HepG2 (cell line): ENCODE results near the gene KDM7A. TPM values are rescaled to one million over a fixed set of nuclear protein-coding genes. Genes with fewer than 3 reads are reported as not detected.

Experiments
- ATAC-seq: fragments of 200-7000 bp; cut with Tn5 transposase; 3 replicates; pipeline ENCODE4 v1.9.1; 2020; ENCODE audit warnings: mild to moderate bottlenecking, moderate library complexity
- BruUV-seq: library from RNA; stranded (reverse); fragments of 400-500 nt; replicated peaks from 2 replicates; lab custom pipeline; 2021; lab: Mats Ljungman, UMichigan
- CTCF ChIA-PET: fragments of 300-600 bp; formaldehyde crosslinking; extraction: SDS; loops from one replicate; lab custom pipeline; 2021; ENCODE audit warnings: low total read pairs, inconsistent platforms, low intra/inter-chr PET ratio; lab: Yijun Ruan, JAX
- POLR2A ChIA-PET: fragments of 350-600 bp; sonication (Branson Sonifier 250); formaldehyde crosslinking; loops from one replicate; lab custom pipeline; 2020; ENCODE audit warnings: antibody characterized with exemption, inconsistent platforms; lab: Yijun Ruan, JAX
- DNase-seq: peaks from one replicate; pipeline ENCODE4 v3.0.0-alpha.2; 2015; ENCODE audit warnings: low spot score
- FAIRE-seq: peaks from 3 replicates; lab custom pipeline; 2011; peaks lifted over from hg19 to GRCh38; lab: Jason Lieb, UNC
- H2AFZ ChIP-seq: one replicate; pipeline ENCODE4 v1.6.1; 2011; ENCODE audit warnings: low read length, inconsistent platforms
- H3K27ac ChIP-seq: fragments of 300-600 bp; 3 replicates; pipeline ENCODE4 v1.8.0; 2011; ENCODE audit warnings: mixed run types, mild to moderate bottlenecking, mixed read lengths, low read length, inconsistent platforms; ENCODE audit not compliant: insufficient read depth; ENCODE audit errors: extremely low read length
- H3K27me3 ChIP-seq, 2 experiments: fragments of 200-600 bp in 1 of 2; 2 replicates in 1 of 2; 3 replicates in 1 of 2; pipeline versions ENCODE4 v1.6.0 to v1.8.0; 2011; ENCODE audit warnings: low read length in 2 of 2, mild to moderate bottlenecking in 2 of 2, moderate library complexity in 2 of 2, inconsistent platforms in 1 of 2; ENCODE audit not compliant: insufficient read depth in 2 of 2, control insufficient read depth in 1 of 2
- H3K36me3 ChIP-seq, 2 experiments: fragments of 200-600 bp in 1 of 2; replicated peaks in 1 of 2; 2 replicates in 1 of 2; 3 replicates in 1 of 2; pipeline versions ENCODE4 v1.5.1 to v1.8.0; 2011; ENCODE audit warnings: low read length in 2 of 2, inconsistent platforms in 1 of 2; ENCODE audit not compliant: insufficient read depth in 2 of 2, control insufficient read depth in 1 of 2
- H3K4me1 ChIP-seq: 2 replicates; pipeline ENCODE4 v1.5.1; 2012; ENCODE audit warnings: low read length, inconsistent platforms; ENCODE audit not compliant: insufficient read depth
- H3K4me2 ChIP-seq: 2 replicates; pipeline ENCODE4 v1.6.0; 2011; ENCODE audit warnings: low read depth, low read length, inconsistent platforms
- H3K4me3 ChIP-seq, 3 experiments: fragments of 200-600 bp in 1 of 3; sonication (generic), shearing (Covaris generic) in 1 of 3; replicated peaks in 1 of 3; 2 replicates each; pipeline ENCODE4 v1.5.1; 2011 to 2016; ENCODE audit warnings: low read length in 3 of 3, inconsistent platforms in 2 of 3, low read depth in 2 of 3, mild to moderate bottlenecking in 2 of 3, control low read depth in 1 of 3, mixed read lengths in 1 of 3; ENCODE audit not compliant: insufficient read depth in 1 of 3
- H3K79me2 ChIP-seq: one replicate; pipeline ENCODE4 v1.6.1; 2011; ENCODE audit warnings: low read length, inconsistent platforms; ENCODE audit not compliant: insufficient read depth
- H3K9ac ChIP-seq: 2 replicates; pipeline ENCODE4 v1.6.0; 2011; ENCODE audit warnings: mild to moderate bottlenecking, low read depth, low read length, inconsistent platforms; ENCODE audit not compliant: insufficient read depth
- H3K9me3 ChIP-seq: 2 replicates; pipeline ENCODE4 v1.5.1; 2012; ENCODE audit warnings: mild to moderate bottlenecking, low read length
- H4K20me1 ChIP-seq: 2 replicates; pipeline ENCODE4 v1.6.0; 2011; ENCODE audit warnings: inconsistent platforms, mild to moderate bottlenecking, low read length, moderate library complexity; ENCODE audit not compliant: insufficient read depth
- HOXA9 ChIP-seq: sonication (generic); formaldehyde crosslinking; IDR thresholded peaks from 2 replicates; pipeline ENCODE4 v1.8.1; 2022; ENCODE audit warnings: missing genetic modification reagents, mild to moderate bottlenecking, moderate library complexity, borderline replicate concordance
- KDM1A ChIP-seq: IDR thresholded peaks from 2 replicates; pipeline ENCODE4 v1.6.1; 2016; ENCODE audit warnings: missing compliant biosample characterization
- MIER2 ChIP-seq: IDR thresholded peaks from 2 replicates; pipeline ENCODE4 v1.6.1; 2016; ENCODE audit warnings: missing biosample characterization, missing genetic modification reagents
- PCBP1 ChIP-seq: fragments of 200-400 bp; formaldehyde crosslinking; IDR thresholded peaks from 2 replicates; pipeline ENCODE4 v1.6.1; 2017; ENCODE audit warnings: mild to moderate bottlenecking, low read depth, low read length, borderline replicate concordance
- PTBP1 ChIP-seq: fragments of 200-400 bp; formaldehyde crosslinking; IDR thresholded peaks from 2 replicates; pipeline ENCODE4 v1.6.1; 2018; ENCODE audit warnings: low read length, low read depth; ENCODE audit not compliant: poor library complexity, severe bottlenecking
- RORA ChIP-seq: sonication (generic); formaldehyde crosslinking; IDR thresholded peaks from 2 replicates; pipeline ENCODE4 v1.5.0; 2020; ENCODE audit warnings: mild to moderate bottlenecking, missing genetic modification reagents, moderate library complexity
- SYNCRIP ChIP-seq: fragments of 200-400 bp; formaldehyde crosslinking; IDR thresholded peaks from 2 replicates; pipeline ENCODE4 v1.6.1; 2018; ENCODE audit warnings: mild to moderate bottlenecking, low read depth, low read length; ENCODE audit not compliant: insufficient read depth
- ZC3H13 ChIP-seq: sonication (generic); formaldehyde crosslinking; IDR thresholded peaks from 2 replicates; pipeline ENCODE4 v1.8.1; 2023; ENCODE audit warnings: mild to moderate bottlenecking, missing genetic modification reagents, moderate library complexity
- ZNF562 ChIP-seq: sonication (generic); formaldehyde crosslinking; IDR thresholded peaks from 2 replicates; pipeline ENCODE4 v1.8.0; 2022; ENCODE audit warnings: missing genetic modification reagents, borderline replicate concordance
- ZNF605 ChIP-seq: sonication (generic); formaldehyde crosslinking; IDR thresholded peaks from 2 replicates; pipeline ENCODE4 v1.8.0; 2022; ENCODE audit warnings: mild to moderate bottlenecking, missing genetic modification reagents
- ZNF629 ChIP-seq: sonication (generic); formaldehyde crosslinking; conservative IDR thresholded peaks from 2 replicates; pipeline ENCODE4 v1.5.0; 2020; ENCODE audit warnings: missing genetic modification reagents
- WGBS: methylation state at CpG from one replicate; pipeline ENCODE4 v1.1.6; 2017; ENCODE audit warnings: low lambda C conversion rate; 5-methylcytosine and 5-hydroxymethylcytosine counted together
- in situ Hi-C: cut with HindIII; loops from 2 replicates; pipeline ENCODE4 v1.10.0; 2017; ENCODE audit warnings: low pct_unique_long_range_greater_than_20kb; ENCODE audit not compliant: extremely low pct_ligation_motif_present
- intact Hi-C: fragments of 100-400 bp; cut with micrococcal nuclease; formaldehyde crosslinking; loops from one replicate; pipeline ENCODE4 v1.10.0; 2022; ENCODE audit not compliant: unreplicated experiment
- polyA plus RNA-seq, 8 experiments: library from polyadenylated mRNA; depleted of rRNA in 3 of 8; stranded (reverse) in 7 of 8; unstranded in 1 of 8; fragments of >200 nt; fragmentation: Illumina TruSeq in 4 of 8; extraction: Trizol in 4 of 8; gene quantifications; 2 replicates each; pipeline versions ENCODE4 v1.2.1 to v1.2.3, GENCODE V29; 2011 to 2016; ENCODE audit warnings: low read depth in 4 of 8, missing spikeins in 1 of 8, mixed read lengths in 1 of 8; ENCODE audit not compliant: insufficient read depth in 1 of 8
- total RNA-seq, 5 experiments: library from RNA; depleted of rRNA; stranded (reverse); fragments of >200 nt; fragmentation: Illumina TruSeq; extraction: Trizol; gene quantifications; 2 replicates each; pipeline ENCODE4 v1.2.3, GENCODE V29; 2016; ENCODE audit warnings: low read depth in 1 of 5
- TF ChIP-seq, protein P1 (sequence below): sonication (generic); formaldehyde crosslinking; IDR thresholded peaks from 2 replicates; pipeline ENCODE4 v1.8.1; 2023; ENCODE audit warnings: mild to moderate bottlenecking, missing genetic modification reagents

Gene KDM7A
- total and polyA plus RNA-seq, 2 of the 13 experiments (the other 11 are each of a cell fraction or from before 2014, with no cell fraction given), result 10.8 to 16.8 TPM

DNA sequence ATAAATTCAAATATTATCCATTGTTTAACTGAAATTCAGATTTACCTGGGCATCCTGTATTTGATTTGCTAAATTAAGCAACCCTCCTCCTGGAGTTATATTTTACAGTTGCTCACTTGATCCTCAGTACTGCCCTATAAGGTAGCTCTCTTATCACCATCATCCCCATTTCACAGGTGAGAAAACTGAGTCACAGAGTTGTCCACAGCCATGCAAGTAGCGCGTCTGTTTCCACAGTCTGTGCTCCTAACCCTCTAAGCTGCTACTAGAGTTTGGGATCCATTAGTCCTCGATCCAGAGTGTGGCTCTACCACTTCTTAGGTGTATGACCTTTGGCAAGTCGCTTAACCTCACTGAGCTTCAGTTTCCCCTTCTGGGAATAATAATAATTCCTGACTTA, 34.9 kb upstream of the KDM7A start:
- H3K36me3 ChIP-seq, result no peaks in the 10 kb centered on the region
- H3K27me3 ChIP-seq, result peaks cover 0 to 8% of the 10 kb centered on the region in 2 experiments; a peak in 3 of 5 replicates
- in situ Hi-C loops (no loop called here), intact Hi-C loops (no loop called here)
- FAIRE-seq, result no peak
- POLR2A ChIA-PET, result no interaction called here
- no TSS peak for BruUV-seq
- no peak overlapping the region for H3K9ac ChIP-seq
- TF ChIP-seq MIER2 (no peak), PCBP1 (no peak), KDM1A (CRISPR knock-in tag) (0 out of 2 replicates have a peak, but pooled peaks have one; percentile 33), ZNF629 (peak; percentile 84), ZNF605 (CRISPR knock-in tag) (no peak), HOXA9 (CRISPR knock-in tag) (no peak), ZNF562 (CRISPR knock-in tag) (no peak), PTBP1 (no peak), SYNCRIP (no peak), RORA (CRISPR knock-in tag) (no peak), ZC3H13 (CRISPR knock-in tag) (no peak)
- TF ChIP-seq, protein P1, sequence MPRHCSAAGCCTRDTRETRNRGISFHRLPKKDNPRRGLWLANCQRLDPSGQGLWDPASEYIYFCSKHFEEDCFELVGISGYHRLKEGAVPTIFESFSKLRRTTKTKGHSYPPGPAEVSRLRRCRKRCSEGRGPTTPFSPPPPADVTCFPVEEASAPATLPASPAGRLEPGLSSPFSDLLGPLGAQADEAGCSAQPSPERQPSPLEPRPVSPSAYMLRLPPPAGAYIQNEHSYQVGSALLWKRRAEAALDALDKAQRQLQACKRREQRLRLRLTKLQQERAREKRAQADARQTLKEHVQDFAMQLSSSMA (CRISPR knock-in tag), result no peak
- H3K4me1 ChIP-seq, result peaks cover 74% of the 10 kb centered on the region
- H3K27ac ChIP-seq, result no peak overlapping the region
- 74% methylated on average over 4 of the region's 4 CpGs for WGBS
- CTCF ChIA-PET, result no interaction called here
- no peak overlapping the region for H2AFZ ChIP-seq
- no peaks in the 10 kb centered on the region for H3K9me3 ChIP-seq
- H3K4me3 ChIP-seq, result no peak overlapping the region
- H3K4me2 ChIP-seq, result 0 out of 2 replicates have a peak overlapping the region, but pooled peaks have one; percentile 31
- no peak for DNase-seq
- no peaks in the 10 kb centered on the region for H4K20me1 ChIP-seq
- no peak for ATAC-seq
- no peaks in the 10 kb centered on the region for H3K79me2 ChIP-seq
